HepG2 (cell line): ENCODE measurements around the gene NDOR1. TPM values are rescaled to one million over a fixed set of nuclear protein-coding genes. Genes with fewer than 3 reads are reported as not detected.

Source experiments
- FOXA1 ChIP-seq, 2 experiments: fragments of 450-650 bp in 1 of 2; sonication (generic) in 1 of 2; formaldehyde crosslinking in 1 of 2; IDR thresholded peaks; 2 replicates each; pipeline versions ENCODE4 v1.4.0 to v1.6.1; 2016 to 2020; ENCODE audit warnings: missing genetic modification reagents in 1 of 2
- FOXJ3 ChIP-seq: sonication (generic); formaldehyde crosslinking; IDR thresholded peaks from 2 replicates; pipeline ENCODE4 v1.4.0; 2020; ENCODE audit warnings: missing genetic modification reagents, mild to moderate bottlenecking, borderline replicate concordance
- GABPA ChIP-seq, 2 experiments: IDR thresholded peaks; 2 replicates each; pipeline ENCODE4 v1.6.1; 2011 to 2016; ENCODE audit warnings: low read depth in 2 of 2, low read length in 1 of 2, missing biosample characterization in 1 of 2, missing genetic modification characterization in 1 of 2
- GABPB1 ChIP-seq: IDR thresholded peaks from 2 replicates; pipeline ENCODE4 v1.6.1; 2016; ENCODE audit warnings: mild to moderate bottlenecking, missing genetic modification reagents, moderate library complexity, missing compliant biosample characterization
- MEIS1 ChIP-seq: sonication (generic); formaldehyde crosslinking; IDR thresholded peaks from 2 replicates; pipeline ENCODE4 v1.9.0; 2021; ENCODE audit warnings: mild to moderate bottlenecking, missing genetic modification reagents, moderate library complexity, borderline replicate concordance
- MXI1 ChIP-seq: IDR thresholded peaks from 3 replicates; pipeline ENCODE4 v1.6.1; 2012; ENCODE audit warnings: low read depth, low read length, inconsistent platforms, borderline replicate concordance
- PITX1 ChIP-seq: sonication (generic); formaldehyde crosslinking; IDR thresholded peaks from 2 replicates; pipeline ENCODE4 v1.5.1; 2020; ENCODE audit warnings: mild to moderate bottlenecking, missing genetic modification reagents
- POLR2A ChIP-seq, 2 experiments: IDR thresholded peaks; 2 replicates each; pipeline ENCODE4 v1.6.1; 2011; ENCODE audit warnings: low read depth in 2 of 2, low read length in 2 of 2, mild to moderate bottlenecking in 1 of 2, moderate library complexity in 1 of 2; ENCODE audit not compliant: insufficient read depth in 1 of 2
- POLR2AphosphoS5 ChIP-seq: IDR thresholded peaks from 2 replicates; pipeline ENCODE4 v1.6.1; 2012; ENCODE audit warnings: low read depth, low read length
- RXRA ChIP-seq: sonication (generic); formaldehyde crosslinking; IDR thresholded peaks from 2 replicates; pipeline ENCODE4 v1.5.1; 2020; ENCODE audit warnings: missing genetic modification reagents
- SIN3A ChIP-seq: IDR thresholded peaks from 2 replicates; pipeline ENCODE4 v1.6.1; 2011; ENCODE audit warnings: low read depth, mild to moderate bottlenecking, control low read depth, low read length, borderline replicate concordance
- TOPORS ChIP-seq: sonication (generic); formaldehyde crosslinking; IDR thresholded peaks from 2 replicates; pipeline ENCODE4 v1.8.0; 2023; ENCODE audit warnings: mild to moderate bottlenecking, missing genetic modification reagents
- ZBTB10 ChIP-seq: sonication (generic); formaldehyde crosslinking; IDR thresholded peaks from 2 replicates; pipeline ENCODE4 v1.4.0; 2020; ENCODE audit warnings: missing genetic modification reagents, borderline replicate concordance
- ZEB1 ChIP-seq: IDR thresholded peaks from 2 replicates; pipeline ENCODE4 v1.6.1; 2012; ENCODE audit warnings: mild to moderate bottlenecking, low read depth, inconsistent platforms; ENCODE audit not compliant: insufficient replicate concordance
- ZNF232 ChIP-seq: sonication (generic); formaldehyde crosslinking; IDR thresholded peaks from 2 replicates; pipeline ENCODE4 v1.4.0; 2020; ENCODE audit warnings: missing genetic modification reagents, borderline replicate concordance
- ZNF234 ChIP-seq: sonication (generic); formaldehyde crosslinking; conservative IDR thresholded peaks from 2 replicates; pipeline ENCODE4 v1.5.1; 2020; ENCODE audit warnings: mild to moderate bottlenecking, missing genetic modification reagents
- ZNF619 ChIP-seq: sonication (generic); formaldehyde crosslinking; IDR thresholded peaks from 2 replicates; pipeline ENCODE4 v1.4.0; 2020; ENCODE audit warnings: mild to moderate bottlenecking, missing genetic modification reagents
- ZNF672 ChIP-seq: sonication (generic); formaldehyde crosslinking; IDR thresholded peaks from 2 replicates; pipeline ENCODE4 v1.8.1; 2022; ENCODE audit warnings: missing genetic modification reagents
- ZNF709 ChIP-seq: sonication (generic); formaldehyde crosslinking; IDR thresholded peaks from 2 replicates; pipeline ENCODE4 v1.5.0; 2020; ENCODE audit warnings: mild to moderate bottlenecking, missing genetic modification reagents
- ZSCAN21 ChIP-seq: sonication (generic); formaldehyde crosslinking; IDR thresholded peaks from 2 replicates; pipeline ENCODE4 v1.8.0; 2022; ENCODE audit warnings: mild to moderate bottlenecking, missing genetic modification reagents, moderate library complexity, borderline replicate concordance
- polyA plus RNA-seq, 8 experiments: library from polyadenylated mRNA; depleted of rRNA in 3 of 8; stranded (reverse) in 7 of 8; unstranded in 1 of 8; fragments of >200 nt; fragmentation: Illumina TruSeq in 4 of 8; extraction: Trizol in 4 of 8; gene quantifications; 2 replicates each; pipeline versions ENCODE4 v1.2.1 to v1.2.3, GENCODE V29; 2011 to 2016; ENCODE audit warnings: low read depth in 4 of 8, missing spikeins in 1 of 8, mixed read lengths in 1 of 8; ENCODE audit not compliant: insufficient read depth in 1 of 8
- total RNA-seq, 5 experiments: library from RNA; depleted of rRNA; stranded (reverse); fragments of >200 nt; fragmentation: Illumina TruSeq; extraction: Trizol; gene quantifications; 2 replicates each; pipeline ENCODE4 v1.2.3, GENCODE V29; 2016; ENCODE audit warnings: low read depth in 1 of 5
- TF ChIP-seq, protein P1 (sequence below): sonication (generic); formaldehyde crosslinking; IDR thresholded peaks from 2 replicates; pipeline ENCODE4 v1.4.0; 2020; ENCODE audit warnings: missing genetic modification reagents

The NDOR1 gene
- total and polyA plus RNA-seq, 2 of the 13 experiments (the other 11 are each of a cell fraction or from before 2014, with no cell fraction given): 3.6 to 8.7 TPM

DNA sequence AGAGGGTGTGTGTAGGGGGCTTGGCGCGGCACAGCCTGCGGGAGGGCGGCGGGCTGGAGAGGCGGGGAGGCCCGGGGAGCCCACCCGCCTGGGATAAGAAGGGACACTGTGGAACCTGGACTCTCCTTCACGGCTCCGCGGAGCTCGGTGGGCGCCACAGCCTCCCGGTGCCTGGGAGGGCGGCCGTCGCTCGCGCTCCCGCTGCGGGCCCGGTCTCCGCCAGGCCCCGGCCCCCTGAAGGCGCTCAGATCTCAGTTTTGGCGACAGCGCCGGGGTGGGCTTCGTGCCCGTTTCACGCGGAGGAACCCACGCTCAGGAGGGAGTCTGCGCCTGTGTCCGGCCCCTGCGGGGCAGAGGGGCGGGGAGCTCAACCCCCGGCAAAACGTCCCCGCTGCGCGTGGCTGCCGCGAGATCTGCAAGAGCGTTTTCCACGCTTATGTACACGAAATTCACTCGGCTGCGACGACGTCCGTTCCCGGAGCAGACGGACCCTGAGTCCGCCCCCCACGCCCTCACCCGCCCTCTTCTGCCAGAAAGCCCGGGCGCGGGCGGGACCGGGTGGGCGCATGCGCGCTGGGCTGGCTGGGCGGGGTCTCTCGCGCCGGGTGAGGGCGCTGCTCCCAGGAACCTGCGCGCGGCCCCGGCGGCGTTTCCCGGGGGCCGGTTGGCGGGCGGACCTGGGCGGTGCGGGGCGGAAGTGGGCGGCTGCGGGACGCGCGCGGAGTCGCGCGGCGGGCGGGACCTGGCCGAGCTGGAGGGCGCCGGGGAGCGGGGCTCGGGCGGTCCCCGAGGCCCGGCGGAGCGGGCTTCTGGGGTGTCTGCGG is 49.3 kb downstream of the NDOR1 start, which contains the start of gene NELFB (continued):
- 0 out of 2 replicates have a peak, but pooled peaks have one; percentile 44 for TF ChIP-seq ZNF619 (CRISPR knock-in tag)
- TF ChIP-seq RXRA: peak; percentile 11; the same call in 1 of the 2 replicates
- TF ChIP-seq FOXJ3 (CRISPR knock-in tag): no peak
- TF ChIP-seq FOXA1 (IDR thresholded peaks at IDR 0.05): no peak
- TF ChIP-seq FOXA1 (CRISPR knock-in tag; IDR thresholded peaks at IDR 0.05): peak; percentile 55
- peak; percentile 89 for TF ChIP-seq GABPB1 (CRISPR knock-in tag)
- TF ChIP-seq ZEB1: peak; percentile 21
- peak; percentile 70; the same call in 1 of the 2 replicates for TF ChIP-seq SIN3A
- TF ChIP-seq MXI1: peak; percentile 70; the same call in 2 of the 3 replicates
- peak; percentile 40; the same call in 1 of the 2 replicates for TF ChIP-seq TOPORS (CRISPR knock-in tag)
- TF ChIP-seq ZNF234 (CRISPR knock-in tag): 0 out of 2 replicates have a peak, but pooled peaks have one; percentile 18
- TF ChIP-seq ZBTB10 (CRISPR knock-in tag): 0 out of 2 replicates have a peak, but pooled peaks have one; percentile 4
- TF ChIP-seq POLR2A (IDR thresholded peaks at IDR 0.05; ENCODE audit: insufficient read depth in 1 of 2, low read depth in 2 of 2, low read length in 2 of 2): peak in 1 of 2 experiments; percentile 80; a peak in 2 of 4 replicates
- TF ChIP-seq ZNF709 (CRISPR knock-in tag): peak; percentile 71; the same call in 1 of the 2 replicates
- peak; percentile 74; the same call in 1 of the 2 replicates for TF ChIP-seq ZNF672 (CRISPR knock-in tag)
- no peak for TF ChIP-seq ZSCAN21 (CRISPR knock-in tag)
- TF ChIP-seq, protein P1, sequence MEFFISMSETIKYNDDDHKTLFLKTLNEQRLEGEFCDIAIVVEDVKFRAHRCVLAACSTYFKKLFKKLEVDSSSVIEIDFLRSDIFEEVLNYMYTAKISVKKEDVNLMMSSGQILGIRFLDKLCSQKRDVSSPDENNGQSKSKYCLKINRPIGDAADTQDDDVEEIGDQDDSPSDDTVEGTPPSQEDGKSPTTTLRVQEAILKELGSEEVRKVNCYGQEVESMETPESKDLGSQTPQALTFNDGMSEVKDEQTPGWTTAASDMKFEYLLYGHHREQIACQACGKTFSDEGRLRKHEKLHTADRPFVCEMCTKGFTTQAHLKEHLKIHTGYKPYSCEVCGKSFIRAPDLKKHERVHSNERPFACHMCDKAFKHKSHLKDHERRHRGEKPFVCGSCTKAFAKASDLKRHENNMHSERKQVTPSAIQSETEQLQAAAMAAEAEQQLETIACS: peak; percentile 77
- TF ChIP-seq POLR2AphosphoS5: peak; percentile 88
- TF ChIP-seq MEIS1 (CRISPR knock-in tag): no peak
- no peak for TF ChIP-seq GABPA (IDR thresholded peaks at IDR 0.05; ENCODE audit: low read depth, low read length)
- TF ChIP-seq GABPA (CRISPR knock-in tag; IDR thresholded peaks at IDR 0.05; ENCODE audit: low read depth): peak; percentile 72
- no peak for TF ChIP-seq ZNF232
- TF ChIP-seq PITX1 (CRISPR knock-in tag): 0 out of 2 replicates have a peak, but pooled peaks have one; percentile 42
